ENCODE measurements around the gene LIN7A.

Gene LIN7A

GRCh38 chr12:80877721-80878265, 59.9 kb downstream of the LIN7A start:
- Histone ChIP-seq H3K4me1 (ENCODE audit: control insufficient read depth, low read length) (no peaks in the 10 kb centered on the region), H3K36me3 (ENCODE audit: control insufficient read depth, low read length) (no peaks in the 10 kb centered on the region), H3K79me2 (ENCODE audit: control insufficient read depth, low read length) (no peaks in the 10 kb centered on the region), H4K20me1 (ENCODE audit: control insufficient read depth, insufficient read depth, low read depth, low read length) (no peaks in the 10 kb centered on the region), H3K27me3 (ENCODE audit: control insufficient read depth, low read length) (no peaks in the 10 kb centered on the region), H3K9me2 (replicated peaks; ENCODE audit: control insufficient read depth, low read length) (no peaks in the 10 kb centered on the region), H3K9me3 (ENCODE audit: control insufficient read depth, insufficient read depth, low read length) (no peaks in the 10 kb centered on the region), H3K4me2 (ENCODE audit: low read length) (no peak overlapping the region), H3K4me3 (ENCODE audit: low read length) (no peak overlapping the region), H3K27ac (ENCODE audit: low read depth, low read length) (no peak overlapping the region), H3F3A (ENCODE audit: control insufficient read depth, insufficient read depth) (no peaks in the 10 kb centered on the region)
- TF ChIP-seq EZH2phosphoT487 (IDR thresholded peaks at IDR 0.05; ENCODE audit: borderline replicate concordance, low read length) (no peak), CTCF (IDR thresholded peaks at IDR 0.05; ENCODE audit: low read depth, low read length, poor library complexity, severe bottlenecking) (no peak)

GRCh38 chr12:80872053-80872452, 65.7 kb downstream of the LIN7A start:
- H3K4me2 ChIP-seq (ENCODE audit: low read length) = no peak overlapping the region
- no peaks in the 10 kb centered on the region for H3K27me3 ChIP-seq (ENCODE audit: control insufficient read depth, low read length)
- no peak overlapping the region for H3K27ac ChIP-seq (ENCODE audit: low read depth, low read length)
- H3K36me3 ChIP-seq (ENCODE audit: control insufficient read depth, low read length) = no peaks in the 10 kb centered on the region
- TF ChIP-seq CTCF (IDR thresholded peaks at IDR 0.05; ENCODE audit: low read depth, low read length, poor library complexity, severe bottlenecking) = no peak
- TF ChIP-seq EZH2phosphoT487 (IDR thresholded peaks at IDR 0.05; ENCODE audit: borderline replicate concordance, low read length) = no peak
- H3K9me3 ChIP-seq (ENCODE audit: control insufficient read depth, insufficient read depth, low read length) = no peaks in the 10 kb centered on the region
- no peaks in the 10 kb centered on the region for H3K79me2 ChIP-seq (ENCODE audit: control insufficient read depth, low read length)
- H4K20me1 ChIP-seq (ENCODE audit: control insufficient read depth, insufficient read depth, low read depth, low read length) = no peaks in the 10 kb centered on the region
- H3K4me1 ChIP-seq (ENCODE audit: control insufficient read depth, low read length) = no peaks in the 10 kb centered on the region
- H3K4me3 ChIP-seq (ENCODE audit: low read length) = no peak overlapping the region
- H3K9me2 ChIP-seq (replicated peaks; ENCODE audit: control insufficient read depth, low read length) = no peaks in the 10 kb centered on the region
- no peaks in the 10 kb centered on the region for H3F3A ChIP-seq (ENCODE audit: control insufficient read depth, insufficient read depth)

GRCh38 chr12:80869264-80869663, 68.5 kb downstream of the LIN7A start:
- H3K4me1 ChIP-seq (ENCODE audit: control insufficient read depth, low read length) = no peaks in the 10 kb centered on the region
- no peak overlapping the region for H3K27ac ChIP-seq (ENCODE audit: low read depth, low read length)
- H3K9me3 ChIP-seq (ENCODE audit: control insufficient read depth, insufficient read depth, low read length) = no peaks in the 10 kb centered on the region
- H4K20me1 ChIP-seq (ENCODE audit: control insufficient read depth, insufficient read depth, low read depth, low read length) = no peaks in the 10 kb centered on the region
- H3F3A ChIP-seq (ENCODE audit: control insufficient read depth, insufficient read depth) = no peaks in the 10 kb centered on the region
- H3K9me2 ChIP-seq (replicated peaks; ENCODE audit: control insufficient read depth, low read length) = no peaks in the 10 kb centered on the region
- H3K4me3 ChIP-seq (ENCODE audit: low read length) = no peak overlapping the region
- TF ChIP-seq CTCF (IDR thresholded peaks at IDR 0.05; ENCODE audit: low read depth, low read length, poor library complexity, severe bottlenecking) (no peak), EZH2phosphoT487 (IDR thresholded peaks at IDR 0.05; ENCODE audit: borderline replicate concordance, low read length) (no peak)
- no peaks in the 10 kb centered on the region for H3K27me3 ChIP-seq (ENCODE audit: control insufficient read depth, low read length)
- no peaks in the 10 kb centered on the region for H3K36me3 ChIP-seq (ENCODE audit: control insufficient read depth, low read length)
- H3K4me2 ChIP-seq (ENCODE audit: low read length) = no peak overlapping the region
- no peaks in the 10 kb centered on the region for H3K79me2 ChIP-seq (ENCODE audit: control insufficient read depth, low read length)

Data from DOHH2 (cell line).